HCT116 (cell line): Measurements from ENCODE around the gene POLR1B.

ENCODE experiments used
- CEBPB ChIP-seq: IDR thresholded peaks from 2 replicates; pipeline ENCODE4 v1.6.1; 2012; ENCODE audit warnings: low read depth
- CTCF ChIP-seq, 3 experiments: fragments of 200-600 bp in 1 of 3; sonication (generic) in 1 of 3; IDR thresholded peaks in 2 of 3; conservative IDR thresholded peaks in 1 of 3; 2 replicates each; pipeline ENCODE4 v1.5.1; 2012 to 2017; ENCODE audit warnings: low read depth in 2 of 3, low read length in 2 of 3, antibody characterized with exemption in 1 of 3, borderline replicate concordance in 1 of 3, control low read depth in 1 of 3, mild to moderate bottlenecking in 1 of 3, mixed read lengths in 1 of 3, mixed run types in 1 of 3, moderate library complexity in 1 of 3; ENCODE audit not compliant: insufficient read depth in 1 of 3
- EZH2 ChIP-seq: fragments of 200-600 bp; sonication (generic); IDR thresholded peaks from 2 replicates; pipeline ENCODE4 v1.6.1; 2017; ENCODE audit warnings: antibody characterized with exemption, mixed run types
- JUND ChIP-seq: IDR thresholded peaks from 2 replicates; pipeline ENCODE4 v1.6.1; 2012
- MAX ChIP-seq: IDR thresholded peaks from 2 replicates; pipeline ENCODE4 v1.6.1; 2012
- POLR2A ChIP-seq: IDR thresholded peaks from 2 replicates; pipeline ENCODE4 v1.7.0; 2011; ENCODE audit warnings: borderline replicate concordance; ENCODE audit not compliant: insufficient read depth, insufficient read length; ENCODE audit errors: extremely low read depth
- POLR2AphosphoS5 ChIP-seq: IDR thresholded peaks from 2 replicates; pipeline ENCODE4 v1.6.1; 2011; ENCODE audit warnings: mild to moderate bottlenecking, low read depth, low read length, moderate library complexity
- RAD21 ChIP-seq: IDR thresholded peaks from 2 replicates; pipeline ENCODE4 v1.6.1; 2012; ENCODE audit warnings: low read depth, mild to moderate bottlenecking
- REST ChIP-seq: IDR thresholded peaks from 2 replicates; pipeline ENCODE4 v1.6.1; 2012; ENCODE audit warnings: low read depth
- YY1 ChIP-seq: IDR thresholded peaks from 2 replicates; pipeline ENCODE4 v1.6.1; 2011; ENCODE audit warnings: low read length, low read depth, moderate library complexity, mild to moderate bottlenecking; ENCODE audit not compliant: insufficient replicate concordance; ENCODE audit errors: extremely low read depth

GRCh38 chr2:112618383-112618782 lies 76.1 kb downstream of the POLR1B start:
- TF ChIP-seq CTCF (IDR thresholded peaks at IDR 0.05 in 2 of 3, conservative IDR thresholded peaks at IDR 0.05 in 1 of 3; ENCODE audit: borderline replicate concordance in 1 of 3, insufficient read depth in 1 of 3, low read depth in 2 of 3, low read length in 2 of 3) (no peak), MAX (no peak), YY1 (no peak), JUND (no peak), CEBPB (no peak), POLR2AphosphoS5 (no peak), RAD21 (no peak), REST (no peak), EZH2 (no peak), POLR2A (no peak)
